ENCODE data around the gene ZACN. TPM values are rescaled to one million over a fixed set of nuclear protein-coding genes. Genes with fewer than 3 reads are reported as not detected.
A peak's percentile ranks its signal among the peaks of the same experiment; 100 is the strongest.

ZACN gene
- total and polyA plus RNA-seq, 10 donors = 0.17 to 1.9 (median 1.0) TPM; not detected in 5

GRCh38 chr17:76033139-76033538 lies 45.8 kb upstream of the ZACN start:
- intact Hi-C loops (cut with DNase I; ENCODE audit: low total_unique reads) = no loop called here
- Histone ChIP-seq H3K27me3 (replicated peaks in 1 of 7) (peaks cover 0 to 13% (median 0%) of the 10 kb centered on the region in 7 donors), H3K36me3 (peaks cover 0 to 18% (median 4%) of the 10 kb centered on the region in 6 donors), H3K9me3 (no peaks in the 10 kb centered on the region), H3K4me3 (no peak overlapping the region), H3K4me1 (peaks cover 12 to 25% (median 17%) of the 10 kb centered on the region in 6 donors), H3K27ac (no peak overlapping the region)
- TF ChIP-seq CTCF (IDR thresholded peaks at IDR 0.05 in 8 of 11, conservative IDR thresholded peaks at IDR 0.05 in 3 of 11) = no peak
- no peak for TF ChIP-seq POLR2A (IDR thresholded peaks at IDR 0.05)
- no peak for TF ChIP-seq POLR2AphosphoS5 (IDR thresholded peaks at IDR 0.05)
- WGBS, 5 donors = 90 to 97% (median 94%) methylated on average over 6 of the region's 6 CpGs
- no peak for DNase-seq

- DNase-seq = no peak
- intact Hi-C loops (cut with DNase I; ENCODE audit: low total_unique reads) = no loop called here
- 88 to 95% (median 93%) methylated on average over 13 of the region's 13 CpGs for WGBS, 5 donors
- peaks cover 0 to 34% (median 20%) of the 10 kb centered on the region in 6 donors for H3K36me3 ChIP-seq
- no peaks in the 10 kb centered on the region for H3K9me3 ChIP-seq
- H3K27me3 ChIP-seq (replicated peaks in 1 of 7) = peaks cover 0 to 13% (median 0%) of the 10 kb centered on the region in 7 donors
- no peak overlapping the region for H3K27ac ChIP-seq
- H3K4me1 ChIP-seq = peaks cover 5 to 10% (median 7%) of the 10 kb centered on the region in 6 donors
- no peak overlapping the region for H3K4me3 ChIP-seq
- TF ChIP-seq POLR2AphosphoS5 (IDR thresholded peaks at IDR 0.05) (no peak), CTCF (IDR thresholded peaks at IDR 0.05 in 8 of 11, conservative IDR thresholded peaks at IDR 0.05 in 3 of 11) (no peak), POLR2A (IDR thresholded peaks at IDR 0.05) (no peak)
Measured at GRCh38 chr17:76034428-76035350, 44.3 kb upstream of the ZACN start.

GRCh38 chr17:76036497-76037261 lies 42.3 kb upstream of the ZACN start:
- H3K27ac ChIP-seq = no peak overlapping the region
- intact Hi-C loops (cut with DNase I; ENCODE audit: low total_unique reads) = no loop called here
- peaks cover 0 to 54% (median 40%) of the 10 kb centered on the region in 6 donors for H3K36me3 ChIP-seq
- H3K27me3 ChIP-seq (replicated peaks in 1 of 7) = peaks cover 0 to 13% (median 0%) of the 10 kb centered on the region in 7 donors
- no peaks in the 10 kb centered on the region for H3K4me1 ChIP-seq
- DNase-seq = no peak
- WGBS, 5 donors = 80 to 89% (median 86%) methylated on average over 21 to 22 of the region's 22 CpGs
- H3K9me3 ChIP-seq = no peaks in the 10 kb centered on the region
- no peak for TF ChIP-seq CTCF (IDR thresholded peaks at IDR 0.05 in 8 of 11, conservative IDR thresholded peaks at IDR 0.05 in 3 of 11)
- TF ChIP-seq POLR2AphosphoS5 (IDR thresholded peaks at IDR 0.05) = peak in 2 of 3 donors; percentile 20 to 31
- no peak for TF ChIP-seq POLR2A (IDR thresholded peaks at IDR 0.05)
- no peak overlapping the region for H3K4me3 ChIP-seq
